Measurements from ENCODE around the gene SYT9.
"Not testable (repeated sequence)": the region's sequence is repeated elsewhere in the genome, so short reads cannot be mapped to it uniquely, and the experiment has no call there.

SYT9 gene

GRCh38 chr11:7272373-7272772 is 20.7 kb downstream of the SYT9 start:
- no peak for DNase-seq (ENCODE audit: low read depth)

GRCh38 chr11:7275133-7275532 is 23.4 kb downstream of the SYT9 start:
- DNase-seq (ENCODE audit: low read depth): no peak

- DNase-seq (ENCODE audit: low read depth): no peak
Observed at GRCh38 chr11:7278314-7278917, 26.7 kb downstream of the SYT9 start.

GRCh38 chr11:7279676-7280075 is 28.0 kb downstream of the SYT9 start:
- no peak for DNase-seq (ENCODE audit: low read depth)

GRCh38 chr11:7281079-7281478 is 29.4 kb downstream of the SYT9 start:
- DNase-seq (ENCODE audit: low read depth): no peak

GRCh38 chr11:7281809-7282208 is 30.1 kb downstream of the SYT9 start:
- DNase-seq (ENCODE audit: low read depth): no peak

- no peak for DNase-seq (ENCODE audit: low read depth)
Observed at GRCh38 chr11:7286178-7286577, 34.5 kb downstream of the SYT9 start.

GRCh38 chr11:7291100-7291829 is 39.6 kb downstream of the SYT9 start:
- no peak for DNase-seq (ENCODE audit: low read depth)

GRCh38 chr11:7292922-7293321 is 41.2 kb downstream of the SYT9 start:
- DNase-seq (ENCODE audit: low read depth): no peak

GRCh38 chr11:7299393-7299792 is 47.7 kb downstream of the SYT9 start:
- no peak for DNase-seq (ENCODE audit: low read depth)

- no peak for DNase-seq (ENCODE audit: low read depth)
Observed at GRCh38 chr11:7300281-7300680, 48.6 kb downstream of the SYT9 start.

GRCh38 chr11:7303146-7303545 is 51.4 kb downstream of the SYT9 start:
- DNase-seq (ENCODE audit: low read depth): no peak

- DNase-seq (ENCODE audit: low read depth): no peak
Observed at GRCh38 chr11:7306900-7307299, 55.2 kb downstream of the SYT9 start.

- no peak for DNase-seq (ENCODE audit: low read depth)
Observed at GRCh38 chr11:7307836-7308235, 56.1 kb downstream of the SYT9 start.

GRCh38 chr11:7311903-7312302 is 60.2 kb downstream of the SYT9 start:
- DNase-seq (ENCODE audit: low read depth): no peak

GRCh38 chr11:7314811-7315604 is 63.3 kb downstream of the SYT9 start:
- no peak for DNase-seq (ENCODE audit: low read depth)

GRCh38 chr11:7319501-7319900 is 67.8 kb downstream of the SYT9 start:
- DNase-seq (ENCODE audit: low read depth): no peak

GRCh38 chr11:7320306-7320705 is 68.6 kb downstream of the SYT9 start:
- DNase-seq (ENCODE audit: low read depth): no peak

GRCh38 chr11:7321473-7322450 is 70.1 kb downstream of the SYT9 start:
- no peak for DNase-seq (ENCODE audit: low read depth)

GRCh38 chr11:7332451-7332850 is 80.7 kb downstream of the SYT9 start:
- no peak for DNase-seq (ENCODE audit: low read depth)

- DNase-seq (ENCODE audit: low read depth): no peak
Observed at GRCh38 chr11:7332962-7333361, 81.3 kb downstream of the SYT9 start.

- DNase-seq (ENCODE audit: low read depth): not testable (repeated sequence)
Observed at GRCh38 chr11:7335442-7335841, 83.7 kb downstream of the SYT9 start.
